SU-DHL-6 (cell line): ENCODE results near the gene RPTOR.

Experiments
- H2AFZ ChIP-seq: fragments of 200-600 bp; sonication (generic); 2 replicates; pipeline ENCODE4 v1.6.1; 2014; ENCODE audit warnings: low read depth, mild to moderate bottlenecking, moderate library complexity, mixed read lengths, antibody characterized with exemption, low read length; ENCODE audit not compliant: severe bottlenecking
- H3F3A ChIP-seq: fragments of 200-600 bp; shearing (Covaris generic); 2 replicates; pipeline ENCODE4 v1.6.0; 2016; ENCODE audit warnings: antibody characterized with exemption, mild to moderate bottlenecking; ENCODE audit not compliant: insufficient read depth
- H3K27ac ChIP-seq: fragments of 200-600 bp; sonication (generic); 2 replicates; pipeline ENCODE4 v1.5.1; 2016; ENCODE audit warnings: low read depth, mild to moderate bottlenecking, low read length, moderate library complexity, mixed read lengths
- H3K27me3 ChIP-seq: fragments of 200-600 bp; sonication (generic), shearing (Covaris generic); 2 replicates; pipeline ENCODE4 v1.6.0; 2014; ENCODE audit warnings: mild to moderate bottlenecking, low read length
- H3K36me3 ChIP-seq: fragments of 200-600 bp; sonication (generic); 2 replicates; pipeline ENCODE4 v1.6.1; 2014; ENCODE audit warnings: mild to moderate bottlenecking, low read length, mixed read lengths
- H3K4me2 ChIP-seq: fragments of 300-600, 200-600 bp; shearing (Covaris generic), sonication (generic); 2 replicates; pipeline ENCODE4 v1.6.0; 2014; ENCODE audit warnings: low read length, low read depth, mild to moderate bottlenecking; ENCODE audit not compliant: poor library complexity, severe bottlenecking
- H3K4me3 ChIP-seq: fragments of 200-600 bp; sonication (generic); 2 replicates; pipeline ENCODE4 v1.5.1; 2014; ENCODE audit warnings: antibody characterized with exemption, low read length, mild to moderate bottlenecking, mixed read lengths; ENCODE audit not compliant: insufficient read depth, poor library complexity, severe bottlenecking
- H3K79me2 ChIP-seq: fragments of 200-600 bp; sonication (generic); 2 replicates; pipeline ENCODE4 v1.6.1; 2014; ENCODE audit warnings: mild to moderate bottlenecking, low read length, moderate library complexity; ENCODE audit not compliant: insufficient read depth
- H3K9ac ChIP-seq: fragments of 200-600 bp; sonication (generic); 2 replicates; pipeline ENCODE4 v1.7.0; 2014; ENCODE audit warnings: mild to moderate bottlenecking, low read length
- H3K9me2 ChIP-seq: fragments of 200-600 bp; sonication (generic); replicated peaks from 2 replicates; pipeline ENCODE4 v1.6.1; 2014; ENCODE audit warnings: low read length; ENCODE audit not compliant: insufficient read depth
- H3K9me3 ChIP-seq: fragments of 200-600 bp; sonication (generic); 2 replicates; pipeline ENCODE4 v1.6.1; 2014; ENCODE audit warnings: low read length, mixed read lengths; ENCODE audit not compliant: insufficient read depth
- H4K20me1 ChIP-seq: fragments of 200-600 bp; sonication (generic); 2 replicates; pipeline ENCODE4 v1.6.1; 2014; ENCODE audit warnings: low read depth, mild to moderate bottlenecking, antibody characterized with exemption, low read length, moderate library complexity, mixed read lengths
- CTCF ChIP-seq: fragments of 200-600 bp; sonication (generic); IDR thresholded peaks from one replicate; pipeline ENCODE4 v1.5.1; 2017; ENCODE audit warnings: antibody characterized with exemption, mild to moderate bottlenecking, low read length, moderate library complexity; ENCODE audit not compliant: insufficient read depth, poor library complexity, severe bottlenecking
- EZH2phosphoT487 ChIP-seq: fragments of 200-600 bp; sonication (generic), shearing (Covaris generic); conservative IDR thresholded peaks from 2 replicates; pipeline ENCODE4 v1.6.1; 2018; ENCODE audit warnings: mild to moderate bottlenecking, antibody characterized with exemption, low read length, moderate library complexity, mixed read lengths

RPTOR gene

GRCh38 chr17:80929449-80929848 lies 384.8 kb downstream of the RPTOR start:
- H3K27ac ChIP-seq, result no peak overlapping the region
- H3K4me3 ChIP-seq, result no peak overlapping the region
- H3K4me2 ChIP-seq, result no peak overlapping the region
- TF ChIP-seq EZH2phosphoT487, result no peak
- TF ChIP-seq CTCF, result no peak
- H3K9me3 ChIP-seq, result no peaks in the 10 kb centered on the region
- no peaks in the 10 kb centered on the region for H3K79me2 ChIP-seq
- H3K27me3 ChIP-seq, result no peaks in the 10 kb centered on the region
- no peak overlapping the region for H3K9ac ChIP-seq
- H3K9me2 ChIP-seq, result no peaks in the 10 kb centered on the region
- H3F3A ChIP-seq, result no peaks in the 10 kb centered on the region
- no peak overlapping the region for H2AFZ ChIP-seq
- H3K36me3 ChIP-seq, result no peaks in the 10 kb centered on the region
- H4K20me1 ChIP-seq, result no peaks in the 10 kb centered on the region

GRCh38 chr17:80930335-80931279 lies 386.0 kb downstream of the RPTOR start:
- H3K9ac ChIP-seq, result no peak overlapping the region
- no peaks in the 10 kb centered on the region for H3K79me2 ChIP-seq
- H3K27me3 ChIP-seq, result no peaks in the 10 kb centered on the region
- H3K4me2 ChIP-seq, result no peak overlapping the region
- H3K9me2 ChIP-seq, result no peaks in the 10 kb centered on the region
- TF ChIP-seq EZH2phosphoT487 (no peak), CTCF (no peak)
- no peak overlapping the region for H3K4me3 ChIP-seq
- no peaks in the 10 kb centered on the region for H3F3A ChIP-seq
- H4K20me1 ChIP-seq, result no peaks in the 10 kb centered on the region
- no peak overlapping the region for H2AFZ ChIP-seq
- no peaks in the 10 kb centered on the region for H3K9me3 ChIP-seq
- no peaks in the 10 kb centered on the region for H3K36me3 ChIP-seq
- no peak overlapping the region for H3K27ac ChIP-seq

- Histone ChIP-seq H3K36me3 (no peaks in the 10 kb centered on the region), H3K9ac (no peak overlapping the region), H3K27ac (no peak overlapping the region), H3K9me3 (no peaks in the 10 kb centered on the region), H2AFZ (no peak overlapping the region), H3F3A (no peaks in the 10 kb centered on the region), H4K20me1 (no peaks in the 10 kb centered on the region), H3K4me3 (no peak overlapping the region), H3K4me2 (no peak overlapping the region), H3K79me2 (no peaks in the 10 kb centered on the region), H3K9me2 (no peaks in the 10 kb centered on the region), H3K27me3 (no peaks in the 10 kb centered on the region)
- TF ChIP-seq CTCF, result no peak
- TF ChIP-seq EZH2phosphoT487, result no peak
These were observed 387.0 kb downstream of the RPTOR start for GRCh38 chr17:80931421-80932265.
